ENCODE measurements around the gene ABL2.
A peak's percentile ranks its signal among the peaks of the same experiment; 100 is the strongest.

Gene ABL2

DNA sequence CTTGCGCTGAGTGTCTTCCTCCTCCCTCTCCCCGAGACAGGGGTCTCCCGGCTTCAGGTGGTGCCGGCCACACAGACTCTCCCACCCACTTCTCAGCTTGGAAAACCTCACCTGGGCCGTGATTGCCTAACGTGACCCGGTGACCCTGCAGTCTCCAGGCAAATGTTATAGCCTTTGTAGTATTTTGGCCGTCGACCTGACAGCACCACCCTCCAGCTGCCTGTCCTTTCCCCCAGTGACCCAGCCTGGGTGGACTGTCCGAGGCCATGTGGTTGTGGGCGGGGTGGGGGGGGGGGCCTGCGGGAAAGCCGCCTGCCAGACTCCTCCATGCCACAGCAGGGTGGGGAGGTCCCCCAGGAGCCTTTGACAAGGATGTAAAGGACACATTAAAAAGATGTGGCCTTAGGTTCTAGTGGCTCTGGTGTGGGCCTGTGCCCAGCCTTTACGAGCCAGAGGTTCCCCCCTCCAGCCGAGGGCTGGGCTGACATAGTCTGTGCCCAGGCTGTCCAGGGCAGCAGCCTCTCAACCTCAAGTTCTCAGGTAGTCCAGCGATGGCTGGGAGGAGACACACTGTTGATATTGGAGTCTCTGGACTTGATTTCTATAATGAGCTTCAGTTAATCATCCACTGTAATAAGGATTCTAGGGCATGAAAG lies 139.5 kb downstream of the ABL2 start:
- H3K27ac Mint-ChIP-seq = no peak overlapping the region
- H3K4me3 Mint-ChIP-seq = no peak overlapping the region
- H3K4me1 Mint-ChIP-seq (ENCODE audit: low read depth) = peaks cover 6% of the 10 kb centered on the region
- no peaks in the 10 kb centered on the region for H3K9me3 Mint-ChIP-seq
- H3K36me3 Mint-ChIP-seq (ENCODE audit: low read depth) = peaks cover 28% of the 10 kb centered on the region
- H3K27me3 Mint-ChIP-seq = no peaks in the 10 kb centered on the region

GRCh38 chr1:179087665-179088064 lies 141.8 kb downstream of the ABL2 start:
- no peak overlapping the region for H3K4me3 Mint-ChIP-seq
- H3K4me1 Mint-ChIP-seq (ENCODE audit: low read depth) = peaks cover 23% of the 10 kb centered on the region
- no peak overlapping the region for H3K27ac Mint-ChIP-seq
- H3K36me3 Mint-ChIP-seq (ENCODE audit: low read depth) = peaks cover 23% of the 10 kb centered on the region
- no peaks in the 10 kb centered on the region for H3K9me3 Mint-ChIP-seq
- no peaks in the 10 kb centered on the region for H3K27me3 Mint-ChIP-seq

- Mint-ChIP-seq H3K4me1 (ENCODE audit: low read depth) (peaks cover 33% of the 10 kb centered on the region), H3K4me3 (peak overlapping the region; percentile 97), H3K36me3 (ENCODE audit: low read depth) (peaks cover 13% of the 10 kb centered on the region), H3K27ac (peak overlapping the region; percentile 95), H3K27me3 (no peaks in the 10 kb centered on the region), H3K9me3 (no peaks in the 10 kb centered on the region)
Observed at GRCh38 chr1:179083533-179083932, 145.9 kb downstream of the ABL2 start.

DNA sequence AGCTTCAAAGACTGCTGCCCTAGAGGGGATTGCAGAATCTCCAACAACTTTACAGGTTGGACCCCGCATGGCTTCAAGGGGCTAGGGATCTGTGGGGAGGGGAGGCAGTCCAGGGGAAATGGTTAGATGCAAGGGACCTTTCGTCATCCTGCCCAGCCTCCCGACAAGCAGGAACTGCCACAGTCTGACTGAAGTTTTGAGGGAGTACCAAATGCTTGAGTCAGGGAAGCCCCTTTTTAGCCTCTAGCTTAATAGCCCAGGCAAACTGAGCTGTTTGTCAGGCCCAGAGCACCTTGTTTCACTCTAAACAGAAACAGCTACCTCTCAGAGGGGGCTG lies 146.5 kb downstream of the ABL2 start:
- Mint-ChIP-seq H3K36me3 (ENCODE audit: low read depth) (peaks cover 13% of the 10 kb centered on the region), H3K9me3 (no peaks in the 10 kb centered on the region), H3K4me1 (ENCODE audit: low read depth) (peaks cover 33% of the 10 kb centered on the region), H3K27me3 (no peaks in the 10 kb centered on the region), H3K27ac (peak overlapping the region; percentile 95), H3K4me3 (peak overlapping the region; percentile 97)

GRCh38 chr1:179082333-179082998 lies 147.0 kb downstream of the ABL2 start:
- peaks cover 13% of the 10 kb centered on the region for H3K36me3 Mint-ChIP-seq (ENCODE audit: low read depth)
- peak overlapping the region; percentile 95 for H3K27ac Mint-ChIP-seq
- H3K4me3 Mint-ChIP-seq = peak overlapping the region; percentile 97
- H3K4me1 Mint-ChIP-seq (ENCODE audit: low read depth) = peaks cover 33% of the 10 kb centered on the region
- H3K27me3 Mint-ChIP-seq = no peaks in the 10 kb centered on the region
- H3K9me3 Mint-ChIP-seq = no peaks in the 10 kb centered on the region

GRCh38 chr1:179081687-179082332 lies 147.7 kb downstream of the ABL2 start, which contains the start of gene TOR3A:
TOR3A (plus strand) TSS chr1:179082070; CDS start chr1:179082129, 59 bp downstream.
- Mint-ChIP-seq H3K36me3 (ENCODE audit: low read depth) (peaks cover 13% of the 10 kb centered on the region), H3K27ac (peak within 1 kb of the TSS; percentile 95), H3K4me3 (peak within 1 kb of the TSS; percentile 97), H3K27me3 (no peaks in the 10 kb centered on the region), H3K4me1 (ENCODE audit: low read depth) (peaks cover 33% of the 10 kb centered on the region), H3K9me3 (no peaks in the 10 kb centered on the region)

DNA sequence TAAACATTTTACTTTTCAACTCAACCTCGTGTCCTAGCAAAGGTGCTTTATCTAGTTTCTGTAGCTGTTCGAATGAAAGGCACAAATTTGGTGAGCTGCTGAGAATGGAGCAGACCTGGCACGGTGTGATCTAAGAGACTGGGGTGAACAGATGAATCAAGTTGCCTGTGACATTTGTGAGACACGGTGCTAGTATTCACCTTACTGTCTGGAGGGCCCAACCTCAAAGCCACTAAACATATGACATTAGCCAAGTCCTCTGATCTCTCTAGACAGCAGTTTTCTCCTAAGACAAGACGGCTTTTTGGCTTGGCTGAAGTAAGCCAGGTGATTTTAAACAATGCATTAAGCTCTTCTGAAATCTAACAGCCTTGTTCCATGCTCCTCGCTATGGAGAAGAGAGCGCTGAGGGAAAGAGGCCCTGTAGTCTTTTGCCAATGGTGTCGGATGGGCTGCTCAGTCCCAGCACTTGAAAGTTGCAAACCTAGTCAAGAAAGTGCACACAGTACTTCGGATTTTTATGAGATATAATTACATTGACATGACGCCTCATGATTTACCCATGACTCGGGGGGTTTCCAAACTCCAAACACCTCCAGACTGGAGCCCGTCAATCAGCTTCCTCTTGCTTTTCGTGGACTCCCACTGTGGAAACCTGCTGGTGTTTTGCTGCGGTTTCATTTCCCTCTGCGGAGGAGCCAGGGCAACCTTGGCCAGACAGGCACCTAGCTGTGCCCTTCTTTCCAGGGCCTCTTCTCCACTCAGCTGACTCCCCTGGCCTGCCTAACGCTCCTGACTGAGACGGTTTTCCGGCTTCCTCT lies 148.4 kb downstream of the ABL2 start:
- Mint-ChIP-seq H3K27ac (peak overlapping the region; percentile 90), H3K4me3 (peak overlapping the region; percentile 97), H3K9me3 (no peaks in the 10 kb centered on the region), H3K27me3 (no peaks in the 10 kb centered on the region), H3K4me1 (ENCODE audit: low read depth) (peaks cover 33% of the 10 kb centered on the region), H3K36me3 (ENCODE audit: low read depth) (peaks cover 9% of the 10 kb centered on the region)

- no peak overlapping the region for H3K27ac Mint-ChIP-seq
- peaks cover 29% of the 10 kb centered on the region for H3K4me1 Mint-ChIP-seq (ENCODE audit: low read depth)
- H3K9me3 Mint-ChIP-seq = no peaks in the 10 kb centered on the region
- H3K4me3 Mint-ChIP-seq = no peak overlapping the region
- peaks cover 8% of the 10 kb centered on the region for H3K36me3 Mint-ChIP-seq (ENCODE audit: low read depth)
- no peaks in the 10 kb centered on the region for H3K27me3 Mint-ChIP-seq
Observed at GRCh38 chr1:179079113-179079761, 150.2 kb downstream of the ABL2 start.

DNA sequence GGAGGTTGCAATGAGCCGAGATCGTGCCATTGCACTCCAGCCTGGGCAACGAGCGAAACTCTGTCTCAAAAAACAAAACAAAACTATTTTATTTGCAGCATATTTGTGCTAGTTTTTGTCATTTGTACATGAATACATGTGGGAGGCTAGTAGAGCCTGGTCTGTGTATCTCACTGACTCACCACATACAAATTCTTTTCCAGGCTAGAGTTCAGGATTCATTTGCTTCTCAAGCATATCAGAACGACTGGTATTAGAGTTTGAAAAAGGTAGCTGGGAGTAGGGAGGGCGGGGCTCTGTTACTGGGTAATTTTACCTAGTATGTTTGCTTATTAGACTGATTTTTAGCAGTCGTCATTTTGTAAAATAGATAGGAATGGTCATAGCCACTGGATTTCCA lies 152.1 kb downstream of the ABL2 start:
- Mint-ChIP-seq H3K9me3 (no peaks in the 10 kb centered on the region), H3K27me3 (no peaks in the 10 kb centered on the region), H3K27ac (no peak overlapping the region), H3K36me3 (ENCODE audit: low read depth) (peaks cover 4% of the 10 kb centered on the region), H3K4me3 (no peak overlapping the region), H3K4me1 (ENCODE audit: low read depth) (peaks cover 17% of the 10 kb centered on the region)

GRCh38 chr1:179066471-179066870 lies 163.0 kb downstream of the ABL2 start:
- H3K4me1 Mint-ChIP-seq (ENCODE audit: low read depth) = peaks cover 4% of the 10 kb centered on the region
- no peak overlapping the region for H3K27ac Mint-ChIP-seq
- no peak overlapping the region for H3K4me3 Mint-ChIP-seq
- no peaks in the 10 kb centered on the region for H3K27me3 Mint-ChIP-seq
- no peaks in the 10 kb centered on the region for H3K9me3 Mint-ChIP-seq
- peaks cover 45% of the 10 kb centered on the region for H3K36me3 Mint-ChIP-seq (ENCODE audit: low read depth)

- H3K27ac Mint-ChIP-seq = no peak overlapping the region
Observed at GRCh38 chr1:179061360-179062282, 167.9 kb downstream of the ABL2 start.

DNA sequence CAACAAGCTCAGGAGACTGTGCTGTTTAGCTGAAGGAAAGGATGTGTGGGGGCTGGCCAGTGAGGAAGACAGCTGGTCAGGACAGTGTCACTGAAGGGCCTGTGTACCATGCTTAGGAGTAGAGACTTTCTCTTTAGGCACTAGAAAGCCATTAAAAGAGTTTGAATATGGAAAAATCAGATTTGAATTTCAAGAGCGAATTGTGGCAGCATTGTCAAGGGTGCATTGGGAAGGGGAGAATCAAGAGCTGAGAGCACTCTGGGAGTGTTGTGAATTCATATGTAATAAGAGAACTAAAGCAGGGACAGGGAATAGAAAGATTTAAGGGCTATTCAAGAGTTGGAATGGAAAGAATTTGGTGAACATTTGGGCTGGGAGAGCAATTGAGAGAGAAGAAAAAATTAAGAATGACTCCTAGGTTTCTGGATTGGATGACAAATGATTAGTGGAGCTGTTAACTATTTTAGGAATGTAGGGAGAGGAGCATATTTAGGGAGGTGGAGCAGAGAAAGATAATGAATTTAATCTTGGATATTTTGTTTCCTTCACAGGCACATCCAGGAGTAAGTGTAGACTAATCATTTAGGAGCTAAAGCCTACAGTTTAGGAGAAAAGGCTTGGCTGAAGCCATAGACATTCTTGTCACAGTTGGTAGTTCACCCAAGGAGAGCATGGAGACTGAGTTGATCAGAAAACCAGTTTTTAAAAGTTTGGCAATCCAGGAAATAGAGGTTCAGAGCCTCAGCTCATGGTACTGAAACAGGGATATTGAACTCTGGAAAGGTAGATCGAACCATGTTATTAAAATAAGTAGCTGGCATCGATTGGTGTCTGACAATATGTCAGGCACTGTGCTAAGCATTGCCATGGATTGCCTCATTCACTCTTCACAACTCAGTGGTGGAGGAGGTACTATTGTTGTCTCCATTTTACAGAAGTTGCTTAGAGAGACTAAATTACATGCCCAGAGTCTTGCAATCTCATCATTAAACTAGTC lies 170.7 kb downstream of the ABL2 start:
- Mint-ChIP-seq H3K27ac (peak overlapping the region; percentile 1), H3K4me3 (no peak overlapping the region), H3K27me3 (no peaks in the 10 kb centered on the region), H3K36me3 (ENCODE audit: low read depth) (peaks cover 47% of the 10 kb centered on the region), H3K4me1 (ENCODE audit: low read depth) (peaks cover 4% of the 10 kb centered on the region), H3K9me3 (peaks cover 9% of the 10 kb centered on the region)

More at GRCh38 chr1:179061360-179062282, 167.9 kb downstream of the ABL2 start:
- H3K9me3 Mint-ChIP-seq = no peaks in the 10 kb centered on the region
- no peak overlapping the region for H3K4me3 Mint-ChIP-seq
- H3K36me3 Mint-ChIP-seq (ENCODE audit: low read depth) = peaks cover 44% of the 10 kb centered on the region
- no peaks in the 10 kb centered on the region for H3K27me3 Mint-ChIP-seq
- peaks cover 4% of the 10 kb centered on the region for H3K4me1 Mint-ChIP-seq (ENCODE audit: low read depth)

GRCh38 chr1:179055937-179056336 lies 173.5 kb downstream of the ABL2 start:
- H3K27me3 Mint-ChIP-seq = no peaks in the 10 kb centered on the region
- peaks cover 39% of the 10 kb centered on the region for H3K36me3 Mint-ChIP-seq (ENCODE audit: low read depth)
- no peaks in the 10 kb centered on the region for H3K4me1 Mint-ChIP-seq (ENCODE audit: low read depth)
- no peak overlapping the region for H3K4me3 Mint-ChIP-seq
- peaks cover 9% of the 10 kb centered on the region for H3K9me3 Mint-ChIP-seq
- H3K27ac Mint-ChIP-seq = no peak overlapping the region

All from stimulated activated naive CD8-positive, alpha-beta T cell treated with anti-CD3 and anti-CD28 coated beads, Interleukin-15, Interleukin-2, amounts not matched to agents 100 ng/mL and 50 ng/mL, for 24 hours (primary cell).